ENCODE results near the gene CPEB4.

Gene CPEB4

DNA sequence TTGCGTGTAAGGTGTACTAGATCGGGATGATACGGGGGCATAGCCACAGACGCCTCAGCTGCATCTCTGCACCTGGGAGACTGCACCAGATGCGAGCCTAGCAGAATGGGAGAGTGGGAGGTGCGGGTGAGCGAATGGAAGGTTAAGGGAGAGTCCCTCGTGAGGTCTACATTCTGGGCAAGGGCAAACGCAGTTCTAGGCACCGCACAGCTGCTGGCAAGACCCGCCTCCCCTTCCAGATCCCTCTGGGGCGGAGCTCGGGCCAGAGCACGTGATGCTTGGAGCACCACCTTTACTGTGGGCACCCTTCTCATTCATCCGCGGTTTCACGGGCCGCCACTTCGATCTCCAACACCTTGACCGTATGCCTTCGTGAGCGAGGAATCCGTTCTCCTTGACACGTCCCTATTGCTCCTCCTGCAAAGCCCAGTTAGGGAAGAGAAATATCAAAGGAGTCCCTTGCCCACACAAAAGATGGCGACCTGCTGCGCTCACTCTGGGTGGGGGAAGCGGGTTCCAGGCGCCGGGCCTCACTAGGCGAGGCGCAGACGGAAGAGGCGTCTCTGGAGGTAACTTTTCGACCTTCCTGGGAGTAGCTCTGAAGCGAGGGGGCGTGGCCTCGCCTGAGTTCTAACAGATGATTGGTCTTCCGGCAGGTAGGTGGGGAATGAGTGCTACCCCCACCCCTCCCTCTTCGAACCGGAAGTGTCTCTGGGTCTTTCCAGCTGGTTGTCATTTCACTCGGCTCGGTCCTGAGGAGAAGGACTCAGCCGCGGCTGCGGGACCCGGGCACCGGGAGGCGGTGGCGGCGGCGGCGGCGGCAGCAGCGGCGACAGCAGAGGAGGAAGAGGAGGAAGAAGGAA is at the start of gene CPEB4:
TSS of gene CPEB4 (plus strand) at position 740 of the 863 bp plus-strand sequence. CDS start 1,385 bp downstream, outside the sequence.
- DNase-seq: peak; percentile 98

GRCh38 chr5:173839117-173839713 is 48.9 kb upstream of the CPEB4 start:
- DNase-seq: no peak

DNA sequence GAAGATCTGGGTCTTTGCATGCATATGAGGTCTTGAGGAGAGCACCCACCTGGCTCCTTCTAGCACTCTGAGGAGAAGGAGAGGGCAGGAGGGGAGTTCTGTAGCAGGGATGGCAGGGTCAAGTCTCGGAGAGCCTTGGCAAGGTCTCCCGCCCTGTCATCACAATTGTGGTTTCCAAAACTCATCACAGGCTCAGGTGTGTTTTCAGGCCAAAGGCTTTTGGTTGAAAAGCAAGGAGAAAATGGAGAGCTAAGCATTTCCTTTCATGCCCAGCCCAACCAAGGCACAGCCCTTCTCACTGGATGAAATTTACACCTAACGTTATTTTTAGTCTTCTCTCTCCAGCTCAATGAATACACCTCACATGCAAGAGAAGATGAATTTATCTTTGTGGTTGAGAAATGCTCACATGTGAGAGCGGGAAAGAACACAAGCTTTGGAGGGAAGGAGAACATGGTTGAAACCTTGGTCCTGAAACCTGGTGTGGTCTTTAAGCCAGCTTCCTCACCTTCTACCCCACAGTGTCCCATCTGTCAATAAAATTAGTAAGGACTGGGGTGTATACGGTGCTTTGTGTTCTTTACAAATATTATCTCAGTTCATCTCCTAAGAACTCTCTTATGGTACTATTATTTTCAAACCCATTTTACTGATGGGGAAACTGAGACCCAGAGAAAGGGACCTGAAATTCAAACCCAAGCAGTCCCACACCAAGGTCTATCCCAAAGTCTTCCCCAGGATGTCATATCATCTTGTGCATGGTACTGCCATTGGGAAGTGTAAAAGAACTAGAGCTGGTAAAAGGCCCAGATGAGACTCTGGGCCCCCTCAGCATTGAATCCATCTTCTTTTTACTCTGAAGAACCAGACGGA is 47.8 kb upstream of the CPEB4 start:
- no peak for DNase-seq

DNA sequence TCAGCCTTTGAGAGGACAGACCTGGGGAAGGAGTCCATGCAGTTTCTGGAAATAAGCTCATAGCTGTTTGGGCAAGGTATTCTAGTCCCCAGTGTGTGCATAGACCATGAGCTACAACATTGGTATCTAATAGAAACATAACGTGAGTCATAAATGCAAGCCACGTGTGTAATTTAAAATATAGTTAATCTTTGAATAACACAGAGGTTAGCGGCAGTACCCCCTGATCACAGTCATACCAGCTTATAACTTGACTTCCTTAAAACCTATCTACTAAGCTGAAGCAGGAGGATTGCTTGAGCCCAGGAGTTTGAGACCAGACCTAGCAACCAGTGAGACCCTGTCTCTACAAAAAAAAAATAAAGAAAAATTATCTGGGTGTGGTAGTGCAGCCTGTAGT is 46.4 kb upstream of the CPEB4 start:
- DNase-seq: no peak

GRCh38 chr5:173843794-173844193 is 44.4 kb upstream of the CPEB4 start:
- no peak for DNase-seq

GRCh38 chr5:173845321-173845720 is 42.8 kb upstream of the CPEB4 start:
- DNase-seq: no peak

GRCh38 chr5:173846929-173847501 is 41.1 kb upstream of the CPEB4 start:
- no peak for DNase-seq

- no peak for DNase-seq
These were observed 39.1 kb upstream of the CPEB4 start for GRCh38 chr5:173848986-173849596.

GRCh38 chr5:173849908-173850307 is 38.2 kb upstream of the CPEB4 start:
- DNase-seq: no peak

- DNase-seq: no peak
These were observed 37.5 kb upstream of the CPEB4 start for GRCh38 chr5:173850659-173851058.

- DNase-seq: no peak
These were observed 36.4 kb upstream of the CPEB4 start for GRCh38 chr5:173851595-173852243.

- DNase-seq: no peak
These were observed 35.3 kb upstream of the CPEB4 start for GRCh38 chr5:173852790-173853359.

GRCh38 chr5:173853370-173854131 is 34.6 kb upstream of the CPEB4 start:
- no peak for DNase-seq

DNA sequence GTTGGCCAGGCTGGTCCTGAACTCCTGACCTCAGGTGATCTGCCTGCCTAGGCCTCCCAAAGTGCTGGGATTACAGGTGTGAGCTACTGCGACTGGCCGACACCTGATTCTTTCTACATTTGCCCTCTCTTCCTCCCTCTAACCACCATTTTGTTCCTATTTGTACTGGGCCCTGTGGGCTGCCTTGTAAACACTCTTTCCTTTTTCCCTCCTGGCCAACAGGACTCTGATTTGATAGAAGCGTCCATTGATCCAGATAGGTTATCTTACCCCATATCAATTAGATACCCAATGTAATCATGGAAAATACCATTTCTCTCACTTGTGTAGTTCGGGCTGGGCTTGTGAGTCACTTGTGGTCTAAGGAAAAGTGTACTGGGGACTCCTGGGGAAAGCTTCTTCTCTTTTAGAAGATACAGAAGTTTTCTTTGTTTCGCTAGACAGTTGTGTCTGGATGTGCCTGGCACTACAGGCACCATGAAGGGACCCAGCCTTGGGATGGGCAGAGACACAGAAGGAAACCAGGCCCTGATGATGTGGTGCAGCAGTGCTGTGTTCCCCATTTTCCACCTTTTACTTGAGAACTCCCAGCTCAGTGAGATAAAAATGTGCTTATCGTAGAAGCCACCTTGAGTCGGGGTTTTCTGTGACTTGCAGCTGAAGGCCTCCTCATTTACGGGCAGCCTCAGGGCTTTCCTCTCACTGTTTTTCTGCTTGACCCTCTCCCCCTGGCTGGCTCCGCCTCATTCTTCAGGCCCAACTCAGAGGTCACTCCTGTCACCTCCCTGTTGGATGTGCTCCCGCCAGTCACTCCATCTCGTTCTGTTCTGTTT is 32.8 kb upstream of the CPEB4 start:
- no peak for DNase-seq

- no peak for DNase-seq
These were observed 32.0 kb upstream of the CPEB4 start for GRCh38 chr5:173855995-173856656.

- DNase-seq: no peak
These were observed 30.9 kb upstream of the CPEB4 start for GRCh38 chr5:173857234-173857633.

DNA sequence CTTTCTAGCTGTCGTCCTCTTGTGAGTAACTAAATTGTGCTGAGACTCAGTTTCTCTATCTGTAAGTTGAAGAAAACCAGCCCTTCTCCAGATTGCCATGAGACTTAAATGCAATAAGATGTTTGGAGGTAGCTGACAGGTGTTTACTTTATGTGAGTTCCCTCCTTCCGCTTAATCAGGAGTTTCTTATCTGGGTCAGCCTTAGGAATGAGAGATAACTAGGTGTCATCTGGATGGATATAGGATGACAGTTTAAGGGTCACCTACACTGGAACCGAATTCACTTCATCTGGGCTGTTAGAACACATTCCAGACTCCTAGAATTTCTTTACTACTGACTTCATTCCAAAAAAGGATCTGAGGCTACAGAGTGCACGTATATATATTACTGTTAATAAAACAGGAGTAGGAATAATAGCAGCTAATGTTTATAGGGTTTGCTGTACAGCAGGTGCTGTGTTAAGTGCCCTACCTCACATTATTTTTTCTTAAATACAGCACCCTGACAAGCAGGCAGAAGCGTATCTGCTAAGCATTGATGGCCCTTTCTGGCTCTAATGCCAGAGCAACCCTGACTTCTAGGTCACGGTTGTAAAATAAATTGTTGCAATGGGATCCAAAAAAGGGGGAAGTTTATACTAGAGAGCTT is 30.0 kb upstream of the CPEB4 start:
- no peak for DNase-seq

DNA sequence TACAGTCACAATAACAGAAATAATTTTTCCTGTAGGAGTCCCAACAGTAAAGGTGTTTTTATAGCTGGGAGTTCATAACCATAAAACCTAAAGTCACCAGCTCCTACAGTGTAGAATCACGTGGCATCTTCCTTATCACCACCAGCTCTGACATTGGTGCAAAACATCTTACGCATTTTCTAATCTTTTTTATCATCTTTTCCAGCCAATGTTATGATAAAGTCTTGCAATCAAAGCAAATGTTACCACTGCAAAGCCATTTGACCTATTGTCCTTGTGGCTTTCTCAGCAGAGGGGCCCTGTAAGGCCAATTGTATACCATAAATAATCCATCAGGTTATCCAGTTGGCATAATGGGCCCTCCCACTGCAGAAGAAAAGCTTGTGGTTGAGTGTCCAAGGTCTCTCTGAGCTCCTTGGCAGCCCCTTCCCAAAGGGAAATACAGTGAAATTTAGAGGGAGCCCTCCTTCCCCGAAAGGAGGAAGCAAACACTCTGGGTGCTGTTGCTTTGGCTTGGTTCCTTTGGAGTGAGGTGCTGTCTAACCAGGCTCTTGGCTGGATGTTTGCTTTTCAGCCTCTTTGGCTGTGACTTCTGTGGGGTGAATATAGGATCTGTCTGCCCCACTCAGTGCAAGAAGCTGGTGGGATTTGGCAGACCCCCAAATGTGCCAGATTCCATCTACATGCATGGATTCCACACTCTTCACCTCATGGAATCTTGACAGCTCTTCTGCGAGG is 29.3 kb upstream of the CPEB4 start:
- no peak for DNase-seq
